Stomach (tissue), 4 donors: ENCODE measurements around the gene UHRF2.

ENCODE experiments used
- EP300 ChIP-seq: sonication (generic); formaldehyde crosslinking; IDR thresholded peaks from one replicate; pipeline ENCODE4 v1.6.1; 2017; ENCODE audit warnings: antibody characterized with exemption
- POLR2A ChIP-seq, 4 donors: fragments of 450-650 bp; IDR thresholded peaks; one replicate each; pipeline ENCODE4 v1.6.1; 2016; ENCODE audit warnings: antibody characterized with exemption in 4 of 4, control low read depth in 2 of 4, mild to moderate bottlenecking in 1 of 4, moderate library complexity in 1 of 4
- POLR2AphosphoS5 ChIP-seq, 3 donors: sonication (generic); formaldehyde crosslinking; IDR thresholded peaks; one replicate each; pipeline ENCODE4 v1.6.1; 2016; ENCODE audit warnings: antibody characterized with exemption in 3 of 3
- TF ChIP-seq, protein P1 (sequence below), 7 experiments: fragments of 450-650 bp in 4 of 7; fragments of 200-600 bp in 3 of 7; sonication (generic) in 3 of 7; IDR thresholded peaks; one replicate each; pipeline ENCODE4 v1.5.1; 2016 to 2019; ENCODE audit warnings: antibody characterized with exemption in 7 of 7, control low read depth in 2 of 7, mild to moderate bottlenecking in 1 of 7

- TF ChIP-seq, protein P1, sequence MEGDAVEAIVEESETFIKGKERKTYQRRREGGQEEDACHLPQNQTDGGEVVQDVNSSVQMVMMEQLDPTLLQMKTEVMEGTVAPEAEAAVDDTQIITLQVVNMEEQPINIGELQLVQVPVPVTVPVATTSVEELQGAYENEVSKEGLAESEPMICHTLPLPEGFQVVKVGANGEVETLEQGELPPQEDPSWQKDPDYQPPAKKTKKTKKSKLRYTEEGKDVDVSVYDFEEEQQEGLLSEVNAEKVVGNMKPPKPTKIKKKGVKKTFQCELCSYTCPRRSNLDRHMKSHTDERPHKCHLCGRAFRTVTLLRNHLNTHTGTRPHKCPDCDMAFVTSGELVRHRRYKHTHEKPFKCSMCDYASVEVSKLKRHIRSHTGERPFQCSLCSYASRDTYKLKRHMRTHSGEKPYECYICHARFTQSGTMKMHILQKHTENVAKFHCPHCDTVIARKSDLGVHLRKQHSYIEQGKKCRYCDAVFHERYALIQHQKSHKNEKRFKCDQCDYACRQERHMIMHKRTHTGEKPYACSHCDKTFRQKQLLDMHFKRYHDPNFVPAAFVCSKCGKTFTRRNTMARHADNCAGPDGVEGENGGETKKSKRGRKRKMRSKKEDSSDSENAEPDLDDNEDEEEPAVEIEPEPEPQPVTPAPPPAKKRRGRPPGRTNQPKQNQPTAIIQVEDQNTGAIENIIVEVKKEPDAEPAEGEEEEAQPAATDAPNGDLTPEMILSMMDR (IDR thresholded peaks at IDR 0.05), result no peak
- TF ChIP-seq EP300, result no peak
- no peak for TF ChIP-seq POLR2A (IDR thresholded peaks at IDR 0.05)
- TF ChIP-seq POLR2AphosphoS5 (IDR thresholded peaks at IDR 0.05), result no peak
Observed at GRCh38 chr9:6512085-6512657, 99.2 kb downstream of the UHRF2 start.
